NCI-H187 (cell line): ENCODE measurements around the gene OBP2A.

ENCODE experiments used
- DNase-seq, 2 experiments: peaks; one replicate each; lab custom pipeline; 2025; lab: John Stamatoyannopoulos, UW

Gene OBP2A

GRCh38 chr9:135579356-135579755 lies 33.4 kb downstream of the OBP2A start:
- DNase-seq = no peak

GRCh38 chr9:135579889-135580660 lies 34.1 kb downstream of the OBP2A start:
- no peak for DNase-seq

- DNase-seq = no peak
Measured at GRCh38 chr9:135580664-135581380, 34.9 kb downstream of the OBP2A start.

- no peak for DNase-seq
Measured at GRCh38 chr9:135581636-135582426, 35.9 kb downstream of the OBP2A start.

- DNase-seq = no peak
Measured at GRCh38 chr9:135582541-135582940, 36.6 kb downstream of the OBP2A start.

- no peak for DNase-seq
Measured at GRCh38 chr9:135582966-135583687, 37.2 kb downstream of the OBP2A start.

DNA sequence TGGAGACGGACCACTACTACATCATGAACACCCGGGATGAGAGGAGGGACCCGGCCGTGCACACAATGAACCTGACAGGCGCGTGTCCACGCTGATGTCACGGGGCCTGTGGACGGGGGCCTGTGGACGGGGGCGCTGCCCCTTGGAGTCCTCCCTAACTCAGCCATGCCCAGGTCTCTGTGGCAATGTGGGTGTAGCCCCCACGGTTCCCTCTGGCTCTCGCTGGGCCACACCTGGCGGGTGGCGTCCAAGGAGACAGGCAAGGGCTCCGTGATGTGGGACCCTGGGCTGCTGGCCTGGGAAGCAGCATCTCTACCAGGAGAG lies 37.7 kb downstream of the OBP2A start:
- no peak for DNase-seq

DNA sequence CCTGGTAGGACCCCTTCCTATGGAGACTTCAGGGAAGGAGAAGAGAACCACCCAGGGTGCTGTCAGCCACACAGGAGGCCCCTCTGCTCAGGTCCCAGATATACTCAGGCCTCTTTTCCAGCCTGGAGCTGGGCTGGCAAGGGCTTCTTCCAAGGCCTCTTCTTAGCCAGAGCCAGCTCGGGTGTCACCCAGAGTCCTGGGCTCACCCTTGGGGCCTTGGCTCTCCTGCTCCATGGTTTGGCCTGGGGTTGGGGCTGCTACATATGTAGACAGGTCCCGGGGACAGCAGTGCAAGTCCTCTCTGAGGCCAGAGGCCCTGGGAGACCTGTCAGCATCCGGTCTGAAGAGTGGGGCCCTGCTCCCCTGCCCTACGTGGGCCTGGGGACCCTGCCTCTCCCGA lies 38.4 kb downstream of the OBP2A start:
- DNase-seq = no peak

GRCh38 chr9:135584934-135585333 lies 39.0 kb downstream of the OBP2A start:
- no peak for DNase-seq

DNA sequence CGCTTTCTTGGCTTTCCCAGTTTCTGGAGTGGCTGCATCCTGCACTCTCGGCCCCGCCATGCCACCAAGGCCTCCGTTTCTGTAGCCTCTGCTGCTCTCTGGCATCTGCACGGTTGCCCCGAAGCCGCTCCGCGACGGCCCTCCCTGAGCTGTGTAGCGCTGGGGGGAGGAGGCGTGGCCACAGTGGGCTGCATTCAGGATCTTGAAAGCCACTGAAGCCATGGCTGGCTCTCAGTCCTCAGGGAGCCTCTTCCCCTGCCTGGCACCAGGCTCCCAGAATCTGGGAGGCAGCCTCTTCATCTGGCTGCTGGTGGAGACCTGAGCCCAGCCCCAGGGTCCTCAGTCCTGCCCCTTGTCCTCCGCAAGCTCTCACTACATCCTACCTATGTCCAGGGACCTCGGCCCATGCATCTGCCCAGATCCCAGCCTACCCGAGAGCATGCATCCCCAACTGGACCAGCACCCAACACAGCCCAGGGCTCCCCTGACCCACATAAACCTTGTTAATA lies 40.7 kb downstream of the OBP2A start:
- no peak for DNase-seq

GRCh38 chr9:135587658-135588057 lies 41.7 kb downstream of the OBP2A start:
- DNase-seq = no peak

DNA sequence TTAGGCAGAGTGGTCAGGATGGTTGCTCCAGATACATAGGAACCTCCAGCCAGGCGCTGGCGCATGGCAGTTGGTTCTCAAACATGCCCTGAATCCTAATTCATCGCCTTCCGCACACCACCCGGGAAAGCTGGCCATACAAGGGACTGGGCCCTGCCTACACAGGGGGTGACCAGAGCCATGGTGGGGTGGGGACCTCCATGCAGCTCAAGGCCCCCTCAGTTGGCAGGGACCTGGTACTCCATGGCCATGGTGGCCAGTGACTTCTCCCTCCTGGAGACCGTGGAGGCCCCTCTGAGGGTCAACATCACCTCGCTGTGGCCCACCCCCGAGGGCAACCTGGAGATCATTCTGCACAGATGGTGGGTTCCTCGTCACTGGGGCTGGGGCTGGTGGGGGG lies 42.4 kb downstream of the OBP2A start:
- DNase-seq = no peak

DNA sequence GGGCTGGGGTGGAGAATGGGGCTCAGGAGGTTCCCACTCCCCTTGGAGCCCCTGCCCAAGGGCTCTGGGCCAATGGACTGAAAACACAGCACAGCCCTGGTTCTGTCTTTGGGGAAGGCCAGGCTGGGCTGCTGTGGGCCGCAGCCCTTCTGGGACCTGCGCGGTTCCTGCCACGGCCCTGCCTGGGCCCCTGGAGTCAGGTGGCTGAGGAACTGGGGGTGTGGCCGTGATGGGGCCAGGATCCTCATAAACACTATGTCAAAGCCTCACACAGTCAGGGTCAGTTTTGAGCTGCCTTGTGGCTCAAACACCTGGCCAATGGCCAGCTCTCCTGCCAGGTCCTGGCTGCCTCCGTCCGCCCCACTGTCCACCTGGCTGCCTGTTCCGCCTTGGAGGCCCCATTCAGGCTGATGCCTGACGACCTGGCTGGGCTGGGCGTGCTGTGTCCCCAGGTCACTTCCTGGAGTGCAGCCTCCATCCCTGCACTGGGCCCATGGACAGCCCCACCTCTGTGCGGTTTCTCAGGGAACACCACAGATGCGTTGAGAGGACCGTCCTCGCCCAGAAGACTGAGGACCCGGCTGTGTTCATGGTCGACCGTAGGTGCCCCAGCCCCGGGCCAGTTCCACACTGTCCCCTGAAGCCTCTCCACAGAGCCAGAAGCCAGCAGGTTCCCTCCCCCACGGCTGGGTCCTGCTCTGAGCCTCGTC lies 43.1 kb downstream of the OBP2A start:
- DNase-seq = no peak

- no peak for DNase-seq
Measured at GRCh38 chr9:135589596-135590485, 43.9 kb downstream of the OBP2A start.

DNA sequence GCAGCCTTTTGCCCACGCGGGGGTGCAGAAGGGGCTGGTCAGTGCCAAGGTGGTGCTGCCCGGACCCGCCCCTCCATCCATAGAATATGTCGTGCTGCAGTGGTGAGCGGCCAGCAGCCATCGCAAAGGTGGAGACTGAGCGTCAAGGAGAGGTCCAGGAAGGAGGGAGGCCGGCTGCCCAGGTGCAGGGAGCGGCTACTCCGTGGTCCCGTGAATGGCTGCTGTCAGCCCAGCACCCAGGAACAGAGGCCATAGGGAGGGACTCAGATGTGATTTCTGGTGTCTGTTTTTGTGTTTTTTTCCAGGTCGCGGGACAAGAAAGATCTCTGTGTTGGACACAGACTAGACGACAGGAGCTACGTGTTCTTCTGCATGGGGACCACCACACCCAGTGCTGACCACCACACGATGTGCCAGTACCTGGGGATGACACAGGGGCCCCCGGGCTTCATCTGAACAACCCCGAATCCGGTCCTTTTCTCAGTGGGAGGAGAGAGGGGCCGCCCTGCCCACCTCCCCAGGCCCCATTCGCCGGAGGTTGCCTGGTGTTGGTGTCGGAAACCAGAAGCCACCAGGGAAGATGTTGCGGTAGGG lies 44.7 kb downstream of the OBP2A start:
- DNase-seq = no peak

DNA sequence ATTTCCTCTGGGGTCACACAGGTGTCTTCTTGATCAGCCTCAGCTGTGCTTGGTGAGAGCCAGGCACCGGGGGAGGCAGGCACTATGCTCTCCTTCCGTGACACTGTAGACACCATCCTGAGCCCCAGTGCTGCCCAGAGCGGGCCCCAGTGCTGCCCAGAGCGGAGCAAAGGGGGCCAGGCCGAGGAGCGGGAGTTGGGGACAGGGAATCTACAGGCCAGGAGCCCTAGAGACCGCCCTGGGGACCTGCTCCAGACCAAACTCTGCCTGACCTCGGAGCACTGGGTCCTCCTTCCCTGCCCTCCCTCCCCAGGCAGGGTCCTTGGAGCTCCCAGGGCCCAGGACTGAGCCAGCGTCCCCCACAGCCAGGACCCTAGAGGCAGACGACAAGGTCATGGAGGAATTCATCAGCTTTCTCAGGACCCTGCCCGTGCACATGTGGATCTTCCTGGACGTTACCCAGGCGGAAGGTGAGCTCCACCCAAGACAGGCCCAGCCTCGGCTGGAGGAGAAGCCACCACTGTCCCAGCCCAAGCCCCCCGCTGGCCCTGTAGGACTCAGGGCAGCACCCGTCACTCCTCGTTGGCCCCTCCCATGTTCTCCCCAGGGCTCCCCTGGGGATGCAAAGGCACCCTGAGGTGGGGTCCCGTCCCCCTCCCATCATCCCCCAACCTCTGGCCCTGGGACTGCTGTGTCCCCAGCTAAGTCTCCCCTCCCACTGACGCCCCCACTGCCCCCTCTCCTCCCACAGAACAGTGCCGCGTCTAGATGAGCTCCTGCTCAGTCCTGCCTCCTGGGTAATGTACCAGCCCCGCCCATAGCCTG lies 45.8 kb downstream of the OBP2A start:
- DNase-seq = no peak

GRCh38 chr9:135592331-135592590 lies 46.3 kb downstream of the OBP2A start:
- no peak for DNase-seq

- no peak for DNase-seq
Measured at GRCh38 chr9:135592625-135593024, 46.7 kb downstream of the OBP2A start.

GRCh38 chr9:135596211-135596610 lies 50.3 kb downstream of the OBP2A start:
- no peak for DNase-seq
